ENCODE results near the gene CSDE1.

The CSDE1 gene

DNA sequence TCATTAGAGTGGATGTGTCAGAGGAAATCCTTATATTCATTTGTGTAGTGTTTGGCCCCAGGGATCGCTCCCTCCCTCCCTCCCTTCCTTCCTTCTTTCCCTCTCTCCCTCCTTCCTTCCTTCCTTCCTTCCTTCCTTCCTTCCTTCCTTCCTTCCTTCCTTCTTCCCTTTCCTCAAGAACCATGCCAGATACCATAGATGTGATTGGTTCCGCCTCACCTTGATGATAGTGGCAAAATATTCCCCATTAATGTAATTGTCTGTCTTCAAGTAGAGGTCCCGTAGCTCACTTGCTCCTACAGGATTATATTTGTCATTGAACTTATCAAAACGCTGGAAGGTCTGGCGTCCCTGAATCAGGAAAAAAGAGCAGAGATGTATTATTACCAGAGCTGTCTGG is 80.1 kb downstream of the CSDE1 start:
- peaks cover 0 to 14% (median 5%) of the 10 kb centered on the region in 5 experiments for H3K27me3 ChIP-seq (replicated peaks in 2 of 5; ENCODE audit: control insufficient read depth in 4 of 5, insufficient read depth in 5 of 5, low read length in 4 of 5)
- no peak overlapping the region for H3K4me3 ChIP-seq (ENCODE audit: control insufficient read depth in 1 of 7, extremely low read depth in 1 of 7, insufficient read depth in 4 of 7, low read depth in 2 of 7, low read length in 6 of 7)
- ChIA-PET CTCF (no interaction called here), POLR2A (no interaction called here)
- H3K27ac ChIP-seq (ENCODE audit: insufficient read depth in 1 of 2, low read depth in 1 of 2, low read length in 2 of 2, poor library complexity in 1 of 2, severe bottlenecking in 2 of 2), result no peak overlapping the region
- no peaks in the 10 kb centered on the region for H3K9me3 ChIP-seq (ENCODE audit: control extremely low read depth in 1 of 5, control insufficient read depth in 4 of 5, insufficient read depth in 2 of 5, low read depth in 1 of 5, low read length in 4 of 5)
- H3K36me3 ChIP-seq (ENCODE audit: control insufficient read depth in 4 of 4, insufficient read depth in 4 of 4, low read length in 3 of 4), result no peaks in the 10 kb centered on the region
- DNase-seq, result no peak
- H3K4me1 ChIP-seq (ENCODE audit: control extremely low read depth in 1 of 4, control insufficient read depth in 4 of 4, insufficient read depth in 4 of 4, low read length in 3 of 4), result no peaks in the 10 kb centered on the region
- 89% methylated on average over 3 of the region's 5 CpGs for WGBS (ENCODE audit: insufficient coverage)

DNA sequence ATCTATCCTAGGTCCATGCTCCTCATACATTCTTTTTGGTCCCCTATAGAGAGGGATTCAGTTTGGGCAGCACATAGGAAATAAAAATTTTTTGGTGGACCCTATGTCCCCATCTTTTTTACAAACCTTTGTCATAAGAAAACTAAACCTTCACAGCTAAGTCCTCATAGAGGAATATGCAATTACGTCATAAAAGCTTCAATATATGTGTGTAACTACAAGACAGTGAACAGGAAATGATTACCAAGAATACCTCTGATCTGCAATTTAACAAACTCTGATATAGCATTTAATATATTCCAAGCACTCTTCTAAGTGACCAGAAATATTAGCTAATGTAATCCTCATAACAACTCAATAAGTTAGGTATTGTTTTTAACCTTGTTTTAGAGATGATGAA is 81.7 kb downstream of the CSDE1 start:
- Histone ChIP-seq H3K36me3 (ENCODE audit: control insufficient read depth in 4 of 4, insufficient read depth in 4 of 4, low read length in 3 of 4) (no peaks in the 10 kb centered on the region), H3K27ac (ENCODE audit: insufficient read depth in 1 of 2, low read depth in 1 of 2, low read length in 2 of 2, poor library complexity in 1 of 2, severe bottlenecking in 2 of 2) (no peak overlapping the region), H3K4me1 (ENCODE audit: control extremely low read depth in 1 of 4, control insufficient read depth in 4 of 4, insufficient read depth in 4 of 4, low read length in 3 of 4) (no peaks in the 10 kb centered on the region), H3K9me3 (ENCODE audit: control extremely low read depth in 1 of 5, control insufficient read depth in 4 of 5, insufficient read depth in 2 of 5, low read depth in 1 of 5, low read length in 4 of 5) (no peaks in the 10 kb centered on the region), H3K4me3 (ENCODE audit: control insufficient read depth in 1 of 7, extremely low read depth in 1 of 7, insufficient read depth in 4 of 7, low read depth in 2 of 7, low read length in 6 of 7) (no peak overlapping the region), H3K27me3 (replicated peaks in 2 of 5; ENCODE audit: control insufficient read depth in 4 of 5, insufficient read depth in 5 of 5, low read length in 4 of 5) (peaks cover 2 to 12% (median 5%) of the 10 kb centered on the region in 5 experiments)
- no peak for DNase-seq
- ChIA-PET CTCF (no interaction called here), POLR2A (no interaction called here)
- no CpG with 5 or more reads among the region's 1 CpG for WGBS (ENCODE audit: insufficient coverage)

- H3K27ac ChIP-seq (ENCODE audit: insufficient read depth in 1 of 2, low read depth in 1 of 2, low read length in 2 of 2, poor library complexity in 1 of 2, severe bottlenecking in 2 of 2), result no peak overlapping the region
- H3K36me3 ChIP-seq (ENCODE audit: control insufficient read depth in 4 of 4, insufficient read depth in 4 of 4, low read length in 3 of 4), result no peaks in the 10 kb centered on the region
- ChIA-PET POLR2A (no interaction called here), CTCF (interaction anchor here (0.9 to 2.2 kb wide), 9 partner anchors 8 to 322 kb away, joined by 3 to 8 read pairs (median 4); partner anchors contain the start of gene NRAS)
- WGBS (ENCODE audit: insufficient coverage), result 93% methylated on average over 3 of the region's 7 CpGs
- H3K27me3 ChIP-seq (replicated peaks in 2 of 5; ENCODE audit: control insufficient read depth in 4 of 5, insufficient read depth in 5 of 5, low read length in 4 of 5), result peaks cover 0 to 11% (median 7%) of the 10 kb centered on the region in 5 experiments
- H3K4me3 ChIP-seq (ENCODE audit: control insufficient read depth in 1 of 7, extremely low read depth in 1 of 7, insufficient read depth in 4 of 7, low read depth in 2 of 7, low read length in 6 of 7), result no peak overlapping the region
- no peak for DNase-seq
- no peaks in the 10 kb centered on the region for H3K9me3 ChIP-seq (ENCODE audit: control extremely low read depth in 1 of 5, control insufficient read depth in 4 of 5, insufficient read depth in 2 of 5, low read depth in 1 of 5, low read length in 4 of 5)
- peaks cover 0 to 15% (median 13%) of the 10 kb centered on the region in 4 experiments for H3K4me1 ChIP-seq (ENCODE audit: control extremely low read depth in 1 of 4, control insufficient read depth in 4 of 4, insufficient read depth in 4 of 4, low read length in 3 of 4)
Measured at GRCh38 chr1:114671939-114672275, 85.9 kb downstream of the CSDE1 start.

DNA sequence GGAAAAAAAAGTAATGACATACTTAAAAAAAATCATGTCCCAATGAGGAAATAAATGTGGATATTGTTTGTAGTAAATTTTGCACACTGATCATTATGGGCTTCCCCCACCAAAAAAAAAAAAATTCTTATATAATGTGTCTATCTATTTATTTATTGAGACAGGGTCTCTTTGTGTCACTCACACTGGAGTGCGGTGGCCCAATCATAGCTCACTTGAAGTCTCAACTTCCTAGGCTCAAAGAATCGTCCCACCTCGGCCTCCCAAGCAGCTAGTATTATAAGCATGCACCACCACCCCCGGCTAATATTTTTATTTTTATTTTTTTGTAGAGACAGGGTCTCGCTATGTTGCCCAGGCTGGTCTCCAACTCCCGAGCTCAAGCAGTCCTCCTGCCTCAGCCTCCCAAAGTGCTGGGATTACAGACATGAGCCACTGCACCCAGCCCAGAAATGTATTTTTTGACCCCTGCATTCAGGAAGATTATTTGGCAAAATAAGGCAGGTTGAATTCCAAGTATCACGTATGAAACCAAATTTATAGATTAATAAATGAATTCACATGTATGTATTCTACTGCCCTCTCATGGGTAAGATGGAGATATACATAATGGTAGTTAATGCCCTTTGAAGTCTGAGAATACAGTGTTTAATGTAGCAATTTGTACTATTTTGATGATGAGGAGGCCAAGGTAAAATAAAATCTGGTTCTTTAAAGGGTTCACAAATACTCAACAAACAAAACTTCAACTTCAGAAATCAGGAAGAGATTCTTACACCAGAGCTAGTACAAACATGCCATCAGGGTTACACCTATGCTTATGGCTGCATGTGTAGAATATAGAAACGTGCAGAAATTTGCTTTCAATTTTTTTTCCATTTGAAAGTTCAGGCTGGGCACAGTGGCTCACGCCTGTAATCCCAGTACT is 86.5 kb downstream of the CSDE1 start:
- H3K27ac ChIP-seq (ENCODE audit: insufficient read depth in 1 of 2, low read depth in 1 of 2, low read length in 2 of 2, poor library complexity in 1 of 2, severe bottlenecking in 2 of 2), result no peak overlapping the region
- POLR2A ChIA-PET, result no interaction called here
- no peak overlapping the region for H3K4me3 ChIP-seq (ENCODE audit: control insufficient read depth in 1 of 7, extremely low read depth in 1 of 7, insufficient read depth in 4 of 7, low read depth in 2 of 7, low read length in 6 of 7)
- peak in 2 of 3 donors; percentile 25 to 37 for DNase-seq
- peaks cover 0 to 15% (median 13%) of the 10 kb centered on the region in 4 experiments for H3K4me1 ChIP-seq (ENCODE audit: control extremely low read depth in 1 of 4, control insufficient read depth in 4 of 4, insufficient read depth in 4 of 4, low read length in 3 of 4)
- H3K27me3 ChIP-seq (replicated peaks in 2 of 5; ENCODE audit: control insufficient read depth in 4 of 5, insufficient read depth in 5 of 5, low read length in 4 of 5), result peaks cover 0 to 10% (median 3%) of the 10 kb centered on the region in 5 experiments
- H3K36me3 ChIP-seq (ENCODE audit: control insufficient read depth in 4 of 4, insufficient read depth in 4 of 4, low read length in 3 of 4), result no peaks in the 10 kb centered on the region
- whole genome bisulfite sequencing (ENCODE audit: insufficient coverage), result 79% methylated on average over 3 of the region's 9 CpGs
- H3K9me3 ChIP-seq (ENCODE audit: control extremely low read depth in 1 of 5, control insufficient read depth in 4 of 5, insufficient read depth in 2 of 5, low read depth in 1 of 5, low read length in 4 of 5), result no peaks in the 10 kb centered on the region
- CTCF ChIA-PET, result interaction anchor here (0.7 to 2.2 kb wide), 9 partner anchors 9 to 334 kb away, joined by 3 to 8 read pairs (median 4); partner anchors contain the start of gene NRAS

- peak overlapping the region; percentile 29 to 86 (median 64) for H3K4me3 ChIP-seq (ENCODE audit: control insufficient read depth in 1 of 7, extremely low read depth in 1 of 7, insufficient read depth in 4 of 7, low read depth in 2 of 7, low read length in 6 of 7)
- WGBS (ENCODE audit: insufficient coverage), result 0% methylated on average over 35 of the region's 45 CpGs
- peaks cover 0 to 15% (median 13%) of the 10 kb centered on the region in 4 experiments for H3K4me1 ChIP-seq (ENCODE audit: control extremely low read depth in 1 of 4, control insufficient read depth in 4 of 4, insufficient read depth in 4 of 4, low read length in 3 of 4)
- peak; percentile 80 to 86 (median 80) for DNase-seq
- POLR2A ChIA-PET, result interaction anchor here (0.8 kb wide), 1 partner anchor 8 kb away, joined by 3 read pairs; no protein-coding TSS in a partner anchor
- no peaks in the 10 kb centered on the region for H3K36me3 ChIP-seq (ENCODE audit: control insufficient read depth in 4 of 4, insufficient read depth in 4 of 4, low read length in 3 of 4)
- H3K27ac ChIP-seq (ENCODE audit: insufficient read depth in 1 of 2, low read depth in 1 of 2, low read length in 2 of 2, poor library complexity in 1 of 2, severe bottlenecking in 2 of 2), result no peak overlapping the region
- no peaks in the 10 kb centered on the region for H3K9me3 ChIP-seq (ENCODE audit: control extremely low read depth in 1 of 5, control insufficient read depth in 4 of 5, insufficient read depth in 2 of 5, low read depth in 1 of 5, low read length in 4 of 5)
- CTCF ChIA-PET, result interaction anchor here (0.7 to 2.0 kb wide), 3 partner anchors 25 to 94 kb away, joined by 3 to 5 read pairs (median 3); partner anchors contain the start of genes AMPD1 and NRAS
- H3K27me3 ChIP-seq (replicated peaks in 2 of 5; ENCODE audit: control insufficient read depth in 4 of 5, insufficient read depth in 5 of 5, low read length in 4 of 5), result peaks cover 0 to 10% (median 3%) of the 10 kb centered on the region in 5 experiments
Measured at GRCh38 chr1:114670083-114671010, 87.4 kb downstream of the CSDE1 start.

- ChIA-PET POLR2A (interaction anchor here (0.8 kb wide), 1 partner anchor 9 kb away, joined by 3 read pairs; no protein-coding TSS in a partner anchor), CTCF (interaction anchor here (0.7 to 1.2 kb wide), 2 partner anchors 26 to 93 kb away, joined by 3 read pairs; partner anchors contain the start of gene AMPD1)
- no peak for DNase-seq
- H3K27ac ChIP-seq (ENCODE audit: insufficient read depth in 1 of 2, low read depth in 1 of 2, low read length in 2 of 2, poor library complexity in 1 of 2, severe bottlenecking in 2 of 2), result no peak within 1 kb of the TSS
- H3K27me3 ChIP-seq (replicated peaks in 2 of 5; ENCODE audit: control insufficient read depth in 4 of 5, insufficient read depth in 5 of 5, low read length in 4 of 5), result peaks cover 0 to 10% (median 3%) of the 10 kb centered on the region in 5 experiments
- H3K4me3 ChIP-seq (ENCODE audit: control insufficient read depth in 1 of 7, extremely low read depth in 1 of 7, insufficient read depth in 4 of 7, low read depth in 2 of 7, low read length in 6 of 7), result peak within 1 kb of the TSS; percentile 29 to 86 (median 64)
- peaks cover 0 to 15% (median 13%) of the 10 kb centered on the region in 4 experiments for H3K4me1 ChIP-seq (ENCODE audit: control extremely low read depth in 1 of 4, control insufficient read depth in 4 of 4, insufficient read depth in 4 of 4, low read length in 3 of 4)
- H3K36me3 ChIP-seq (ENCODE audit: control insufficient read depth in 4 of 4, insufficient read depth in 4 of 4, low read length in 3 of 4), result no peaks in the 10 kb centered on the region
- no peaks in the 10 kb centered on the region for H3K9me3 ChIP-seq (ENCODE audit: control extremely low read depth in 1 of 5, control insufficient read depth in 4 of 5, insufficient read depth in 2 of 5, low read depth in 1 of 5, low read length in 4 of 5)
- WGBS (ENCODE audit: insufficient coverage), result 0% methylated on average over 46 of the region's 50 CpGs
Measured at GRCh38 chr1:114669562-114670082, 88.2 kb downstream of the CSDE1 start, which contains the start of gene DENND2C. Gene DENND2C, minus strand, starts transcription at chr1:114670049. Its CDS starts 44,065 bp downstream, at chr1:114625984.
